Measurements from ENCODE around the gene MICU1.

GRCh38 chr10:72503694-72504438 lies 122.0 kb downstream of the MICU1 start:
- TF ChIP-seq GATA2 (IDR thresholded peaks at IDR 0.05; ENCODE audit: low read depth, low read length) (no peak), GATA3 (IDR thresholded peaks at IDR 0.05; ENCODE audit: low read depth, low read length) (no peak)

All from SH-SY5Y (cell line).